ENCODE measurements around the gene SGTB.

DNA sequence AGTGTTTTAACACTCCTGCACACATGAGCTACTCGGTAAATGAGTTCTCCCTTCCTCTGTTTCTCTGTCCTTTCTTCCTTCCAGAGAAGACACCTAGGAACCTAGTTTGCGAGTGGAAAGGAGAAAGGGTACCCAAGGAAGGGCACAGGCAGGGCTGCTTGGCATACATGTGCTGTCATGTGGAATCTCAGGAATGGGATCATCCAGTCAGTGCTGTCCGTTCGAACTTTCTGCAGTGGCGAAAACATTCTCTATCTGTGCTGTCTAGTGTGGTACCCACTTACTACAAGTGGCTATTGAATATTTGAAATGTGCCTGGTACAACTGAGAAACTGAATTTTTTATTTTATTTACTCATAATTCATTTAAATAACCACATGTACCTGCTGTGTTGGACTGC lies 28.0 kb upstream of the SGTB start:
- TF ChIP-seq, protein P1, sequence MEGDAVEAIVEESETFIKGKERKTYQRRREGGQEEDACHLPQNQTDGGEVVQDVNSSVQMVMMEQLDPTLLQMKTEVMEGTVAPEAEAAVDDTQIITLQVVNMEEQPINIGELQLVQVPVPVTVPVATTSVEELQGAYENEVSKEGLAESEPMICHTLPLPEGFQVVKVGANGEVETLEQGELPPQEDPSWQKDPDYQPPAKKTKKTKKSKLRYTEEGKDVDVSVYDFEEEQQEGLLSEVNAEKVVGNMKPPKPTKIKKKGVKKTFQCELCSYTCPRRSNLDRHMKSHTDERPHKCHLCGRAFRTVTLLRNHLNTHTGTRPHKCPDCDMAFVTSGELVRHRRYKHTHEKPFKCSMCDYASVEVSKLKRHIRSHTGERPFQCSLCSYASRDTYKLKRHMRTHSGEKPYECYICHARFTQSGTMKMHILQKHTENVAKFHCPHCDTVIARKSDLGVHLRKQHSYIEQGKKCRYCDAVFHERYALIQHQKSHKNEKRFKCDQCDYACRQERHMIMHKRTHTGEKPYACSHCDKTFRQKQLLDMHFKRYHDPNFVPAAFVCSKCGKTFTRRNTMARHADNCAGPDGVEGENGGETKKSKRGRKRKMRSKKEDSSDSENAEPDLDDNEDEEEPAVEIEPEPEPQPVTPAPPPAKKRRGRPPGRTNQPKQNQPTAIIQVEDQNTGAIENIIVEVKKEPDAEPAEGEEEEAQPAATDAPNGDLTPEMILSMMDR (IDR thresholded peaks at IDR 0.05) = no peak
- no peak for TF ChIP-seq POLR2A (IDR thresholded peaks at IDR 0.05)
